NCI-H2196 treated with DMSO at 0.1 percent for 48 hours (cell line): ENCODE measurements around the gene TPCN1.

Source experiments
- DNase-seq: peaks from one replicate; lab custom pipeline; 2025; ENCODE audit not compliant: unreplicated experiment; lab: John Stamatoyannopoulos, UW

TPCN1 gene

GRCh38 chr12:113278633-113279032, 57.4 kb downstream of the TPCN1 start:
- DNase-seq, result no peak

GRCh38 chr12:113284751-113285150, 63.5 kb downstream of the TPCN1 start:
- no peak for DNase-seq

- DNase-seq, result no peak
Observed at GRCh38 chr12:113285679-113286610, 64.7 kb downstream of the TPCN1 start.

GRCh38 chr12:113286712-113287111, 65.4 kb downstream of the TPCN1 start:
- DNase-seq, result no peak

GRCh38 chr12:113287146-113287898, 66.1 kb downstream of the TPCN1 start:
- DNase-seq, result no peak

- DNase-seq, result no peak
Observed at GRCh38 chr12:113287899-113288282, 66.6 kb downstream of the TPCN1 start.

GRCh38 chr12:113289361-113289760, 68.1 kb downstream of the TPCN1 start:
- DNase-seq, result no peak

GRCh38 chr12:113290506-113290905, 69.2 kb downstream of the TPCN1 start:
- DNase-seq, result no peak

- no peak for DNase-seq
Observed at GRCh38 chr12:113291586-113291985, 70.3 kb downstream of the TPCN1 start.

- DNase-seq, result no peak
Observed at GRCh38 chr12:113292091-113292490, 70.8 kb downstream of the TPCN1 start.

- no peak for DNase-seq
Observed at GRCh38 chr12:113292547-113292946, 71.3 kb downstream of the TPCN1 start.

- no peak for DNase-seq
Observed at GRCh38 chr12:113293100-113293499, 71.8 kb downstream of the TPCN1 start.

GRCh38 chr12:113295886-113296556, 74.8 kb downstream of the TPCN1 start:
- no peak for DNase-seq

GRCh38 chr12:113296557-113297213, 75.4 kb downstream of the TPCN1 start:
- no peak for DNase-seq

- no peak for DNase-seq
Observed at GRCh38 chr12:113297214-113297587, 75.9 kb downstream of the TPCN1 start.

GRCh38 chr12:113297621-113298471, 76.6 kb downstream of the TPCN1 start:
- no peak for DNase-seq

GRCh38 chr12:113298472-113298817, 77.2 kb downstream of the TPCN1 start:
- DNase-seq, result no peak

GRCh38 chr12:113298861-113299545, 77.7 kb downstream of the TPCN1 start:
- no peak for DNase-seq

- peak; percentile 13 for DNase-seq
Observed at GRCh38 chr12:113299619-113300237, 78.5 kb downstream of the TPCN1 start.
